Measurements from ENCODE around the gene TMEM14A.
"Not testable (repeated sequence)": the region's sequence is repeated elsewhere in the genome, so short reads cannot be mapped to it uniquely, and the experiment has no call there.

Gene TMEM14A

GRCh38 chr6:52694404-52694803, 23.5 kb downstream of the TMEM14A start:
- DNase-seq (ENCODE audit: low read depth in 4 of 4, low spot score in 1 of 4) = no peak

GRCh38 chr6:52696418-52696817, 25.5 kb downstream of the TMEM14A start:
- no peak for DNase-seq (ENCODE audit: low read depth in 4 of 4, low spot score in 1 of 4)

- DNase-seq (ENCODE audit: low read depth in 4 of 4, low spot score in 1 of 4) = no peak
Measured at GRCh38 chr6:52697903-52698302, 27.0 kb downstream of the TMEM14A start.

GRCh38 chr6:52704060-52704459, 33.1 kb downstream of the TMEM14A start:
- no peak for DNase-seq (ENCODE audit: low read depth in 4 of 4, low spot score in 1 of 4)

GRCh38 chr6:52704781-52705502, 34.0 kb downstream of the TMEM14A start:
- not testable (repeated sequence) for DNase-seq (ENCODE audit: low read depth in 4 of 4, low spot score in 1 of 4)

GRCh38 chr6:52706001-52706400, 35.1 kb downstream of the TMEM14A start:
- DNase-seq (ENCODE audit: low read depth in 4 of 4, low spot score in 1 of 4) = no peak

- no peak for DNase-seq (ENCODE audit: low read depth in 4 of 4, low spot score in 1 of 4)
Measured at GRCh38 chr6:52707963-52708680, 37.2 kb downstream of the TMEM14A start.

GRCh38 chr6:52712136-52712535, 41.2 kb downstream of the TMEM14A start:
- no peak for DNase-seq (ENCODE audit: low read depth in 4 of 4, low spot score in 1 of 4)

GRCh38 chr6:52714761-52715160, 43.8 kb downstream of the TMEM14A start:
- DNase-seq (ENCODE audit: low read depth in 4 of 4, low spot score in 1 of 4) = not testable (repeated sequence)

- DNase-seq (ENCODE audit: low read depth in 4 of 4, low spot score in 1 of 4) = no peak
Measured at GRCh38 chr6:52718550-52718949, 47.6 kb downstream of the TMEM14A start.

GRCh38 chr6:52720321-52720720, 49.4 kb downstream of the TMEM14A start:
- no peak for DNase-seq (ENCODE audit: low read depth in 4 of 4, low spot score in 1 of 4)

GRCh38 chr6:52724042-52724405, 53.1 kb downstream of the TMEM14A start:
- DNase-seq (ENCODE audit: low read depth in 4 of 4, low spot score in 1 of 4) = no peak

GRCh38 chr6:52724406-52725121, 53.7 kb downstream of the TMEM14A start:
- DNase-seq (ENCODE audit: low read depth in 4 of 4, low spot score in 1 of 4) = peak; percentile 2 to 36 (median 24)

- no peak for DNase-seq (ENCODE audit: low read depth in 4 of 4, low spot score in 1 of 4)
Measured at GRCh38 chr6:52725143-52725534, 54.2 kb downstream of the TMEM14A start.

- no peak for DNase-seq (ENCODE audit: low read depth in 4 of 4, low spot score in 1 of 4)
Measured at GRCh38 chr6:52725535-52726192, 54.8 kb downstream of the TMEM14A start.

- no peak for DNase-seq (ENCODE audit: low read depth in 4 of 4, low spot score in 1 of 4)
Measured at GRCh38 chr6:52726193-52726542, 55.3 kb downstream of the TMEM14A start.

GRCh38 chr6:52726741-52727535, 56.0 kb downstream of the TMEM14A start:
- no peak for DNase-seq (ENCODE audit: low read depth in 4 of 4, low spot score in 1 of 4)

GRCh38 chr6:52727908-52728307, 57.0 kb downstream of the TMEM14A start:
- no peak for DNase-seq (ENCODE audit: low read depth in 4 of 4, low spot score in 1 of 4)

GRCh38 chr6:52728394-52728793, 57.5 kb downstream of the TMEM14A start:
- DNase-seq (ENCODE audit: low read depth in 4 of 4, low spot score in 1 of 4) = no peak

GRCh38 chr6:52729576-52729975, 58.7 kb downstream of the TMEM14A start:
- no peak for DNase-seq (ENCODE audit: low read depth in 4 of 4, low spot score in 1 of 4)

- DNase-seq (ENCODE audit: low read depth in 4 of 4, low spot score in 1 of 4) = no peak
Measured at GRCh38 chr6:52731719-52732118, 60.8 kb downstream of the TMEM14A start.
